ENCODE data around the gene MEPE. TPM values are rescaled to one million over a fixed set of nuclear protein-coding genes. Genes with fewer than 3 reads are reported as not detected.

MEPE gene, protein sequence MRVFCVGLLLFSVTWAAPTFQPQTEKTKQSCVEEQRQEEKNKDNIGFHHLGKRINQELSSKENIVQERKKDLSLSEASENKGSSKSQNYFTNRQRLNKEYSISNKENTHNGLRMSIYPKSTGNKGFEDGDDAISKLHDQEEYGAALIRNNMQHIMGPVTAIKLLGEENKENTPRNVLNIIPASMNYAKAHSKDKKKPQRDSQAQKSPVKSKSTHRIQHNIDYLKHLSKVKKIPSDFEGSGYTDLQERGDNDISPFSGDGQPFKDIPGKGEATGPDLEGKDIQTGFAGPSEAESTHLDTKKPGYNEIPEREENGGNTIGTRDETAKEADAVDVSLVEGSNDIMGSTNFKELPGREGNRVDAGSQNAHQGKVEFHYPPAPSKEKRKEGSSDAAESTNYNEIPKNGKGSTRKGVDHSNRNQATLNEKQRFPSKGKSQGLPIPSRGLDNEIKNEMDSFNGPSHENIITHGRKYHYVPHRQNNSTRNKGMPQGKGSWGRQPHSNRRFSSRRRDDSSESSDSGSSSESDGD
- total RNA-seq = not detected

DNA sequence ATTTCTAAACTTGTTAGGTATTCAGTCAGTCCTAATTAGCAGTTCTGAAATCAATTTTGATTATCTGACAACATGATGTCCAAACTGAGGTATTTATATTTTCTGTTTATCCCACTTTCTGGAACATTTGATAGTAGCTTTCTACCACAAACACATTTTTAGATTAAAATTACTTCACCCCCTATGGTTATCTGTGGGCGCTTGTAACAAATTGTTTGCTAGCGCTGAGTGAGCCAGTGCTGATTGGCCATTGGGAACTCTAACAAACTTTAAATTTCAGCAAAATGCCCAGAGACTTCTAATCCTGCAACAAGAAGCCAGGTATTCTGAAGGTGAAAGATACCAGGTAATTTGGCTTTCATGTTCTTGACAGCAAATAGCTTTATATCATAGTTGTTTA is at the start of gene MEPE:
TSS of gene MEPE (plus strand) at position 301 of the 400 bp plus-strand sequence. CDS start 1,746 bp downstream, outside the sequence.
- intact Hi-C loops (cut with DNase I) = loop anchor here (10.0 kb wide), 1 partner anchor 368 kb away; no protein-coding TSS in a partner anchor
- 98% methylated on average over 2 of the region's 2 CpGs for WGBS

DNA sequence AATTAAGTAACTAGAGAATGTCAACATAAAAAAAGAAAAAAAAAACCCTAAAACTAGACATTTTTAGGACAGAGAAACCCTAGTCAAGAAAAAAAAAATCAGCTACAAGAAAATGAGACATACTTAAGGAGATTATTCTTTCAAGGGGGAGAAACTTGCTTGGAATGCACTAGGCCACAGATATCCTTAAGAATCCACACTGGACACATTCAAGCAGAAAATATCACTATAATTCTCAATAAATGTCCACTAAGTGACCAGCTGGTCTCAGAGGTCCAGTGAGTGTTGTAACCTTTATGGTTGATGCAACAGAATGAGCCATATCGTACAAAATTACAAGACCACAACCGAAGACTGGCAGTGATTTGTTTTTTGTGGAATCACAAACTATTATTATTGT is 49.0 kb upstream of the MEPE start:
- Histone ChIP-seq H3K36me3 (no peaks in the 10 kb centered on the region), H3K27me3 (replicated peaks; ENCODE audit: insufficient read depth) (no peaks in the 10 kb centered on the region), H3K9me3 (no peaks in the 10 kb centered on the region), H3K27ac (no peak overlapping the region), H3K4me1 (replicated peaks) (no peaks in the 10 kb centered on the region), H3K4me3 (no peak overlapping the region)
- WGBS = 96% methylated on average over 2 of the region's 2 CpGs
- TF ChIP-seq, protein P1, sequence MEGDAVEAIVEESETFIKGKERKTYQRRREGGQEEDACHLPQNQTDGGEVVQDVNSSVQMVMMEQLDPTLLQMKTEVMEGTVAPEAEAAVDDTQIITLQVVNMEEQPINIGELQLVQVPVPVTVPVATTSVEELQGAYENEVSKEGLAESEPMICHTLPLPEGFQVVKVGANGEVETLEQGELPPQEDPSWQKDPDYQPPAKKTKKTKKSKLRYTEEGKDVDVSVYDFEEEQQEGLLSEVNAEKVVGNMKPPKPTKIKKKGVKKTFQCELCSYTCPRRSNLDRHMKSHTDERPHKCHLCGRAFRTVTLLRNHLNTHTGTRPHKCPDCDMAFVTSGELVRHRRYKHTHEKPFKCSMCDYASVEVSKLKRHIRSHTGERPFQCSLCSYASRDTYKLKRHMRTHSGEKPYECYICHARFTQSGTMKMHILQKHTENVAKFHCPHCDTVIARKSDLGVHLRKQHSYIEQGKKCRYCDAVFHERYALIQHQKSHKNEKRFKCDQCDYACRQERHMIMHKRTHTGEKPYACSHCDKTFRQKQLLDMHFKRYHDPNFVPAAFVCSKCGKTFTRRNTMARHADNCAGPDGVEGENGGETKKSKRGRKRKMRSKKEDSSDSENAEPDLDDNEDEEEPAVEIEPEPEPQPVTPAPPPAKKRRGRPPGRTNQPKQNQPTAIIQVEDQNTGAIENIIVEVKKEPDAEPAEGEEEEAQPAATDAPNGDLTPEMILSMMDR (IDR thresholded peaks at IDR 0.05) = no peak
- no peak for TF ChIP-seq POLR2A (IDR thresholded peaks at IDR 0.05)
- no peak for TF ChIP-seq POLR2AphosphoS5 (IDR thresholded peaks at IDR 0.05)
- no peak for DNase-seq (ENCODE audit: low spot score)
- intact Hi-C loops (cut with DNase I) = no loop called here

More for the DNA sequence above, at the start of gene MEPE:
- TF ChIP-seq POLR2A (IDR thresholded peaks at IDR 0.05) (no peak), POLR2AphosphoS5 (IDR thresholded peaks at IDR 0.05) (no peak)
- TF ChIP-seq, protein P1 (IDR thresholded peaks at IDR 0.05) = no peak
- Histone ChIP-seq H3K27me3 (replicated peaks; ENCODE audit: insufficient read depth) (no peaks in the 10 kb centered on the region), H3K27ac (no peak within 1 kb of the TSS), H3K4me1 (replicated peaks) (no peaks in the 10 kb centered on the region), H3K36me3 (no peaks in the 10 kb centered on the region), H3K9me3 (no peaks in the 10 kb centered on the region), H3K4me3 (no peak within 1 kb of the TSS)
- DNase-seq (ENCODE audit: low spot score) = no peak

DNA sequence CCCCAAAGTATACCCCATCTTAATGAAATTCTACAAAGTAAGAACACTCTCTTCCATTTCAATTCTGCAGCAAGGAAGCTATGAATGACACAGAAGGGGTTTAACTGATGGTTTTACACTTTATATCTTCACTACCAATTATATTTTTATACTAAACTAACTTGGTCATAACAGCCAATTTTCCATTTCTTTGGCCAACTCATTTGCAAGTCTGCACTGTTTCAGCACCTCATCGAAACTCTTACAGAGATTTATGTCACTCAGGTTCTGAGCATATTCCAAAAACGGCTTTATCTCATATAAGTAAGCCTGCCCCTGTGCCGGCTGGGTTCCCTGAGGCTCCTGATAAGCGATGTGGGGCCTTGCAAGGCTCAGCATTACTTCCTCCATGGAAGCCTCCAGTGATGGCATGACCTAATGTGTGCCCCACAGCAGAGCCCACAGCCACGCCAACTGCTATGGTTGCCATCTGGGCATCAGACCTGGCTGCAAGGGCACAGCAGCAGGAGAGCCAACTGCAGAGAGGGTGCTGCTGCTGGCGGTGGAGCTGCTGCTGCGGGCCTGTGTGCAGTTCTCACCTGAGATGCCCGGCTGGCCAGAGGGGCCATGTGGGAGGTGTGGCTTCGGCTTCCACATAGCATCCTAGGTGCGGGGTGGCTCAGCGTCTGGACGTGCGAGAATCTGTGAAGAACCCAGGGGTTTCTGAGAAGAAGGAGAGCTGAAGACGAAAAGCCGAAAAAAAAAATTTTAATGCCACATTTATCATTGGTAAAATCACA is 46.8 kb upstream of the MEPE start:
- Histone ChIP-seq H3K27me3 (replicated peaks; ENCODE audit: insufficient read depth) (no peaks in the 10 kb centered on the region), H3K4me3 (no peak overlapping the region), H3K36me3 (no peaks in the 10 kb centered on the region), H3K4me1 (replicated peaks) (no peaks in the 10 kb centered on the region), H3K27ac (no peak overlapping the region), H3K9me3 (no peaks in the 10 kb centered on the region)
- TF ChIP-seq POLR2A (IDR thresholded peaks at IDR 0.05) (no peak), POLR2AphosphoS5 (IDR thresholded peaks at IDR 0.05) (no peak)
- TF ChIP-seq, protein P1 (IDR thresholded peaks at IDR 0.05) = no peak
- intact Hi-C loops (cut with DNase I) = no loop called here
- DNase-seq (ENCODE audit: low spot score) = no peak
- 95% methylated on average over 14 of the region's 15 CpGs for WGBS

DNA sequence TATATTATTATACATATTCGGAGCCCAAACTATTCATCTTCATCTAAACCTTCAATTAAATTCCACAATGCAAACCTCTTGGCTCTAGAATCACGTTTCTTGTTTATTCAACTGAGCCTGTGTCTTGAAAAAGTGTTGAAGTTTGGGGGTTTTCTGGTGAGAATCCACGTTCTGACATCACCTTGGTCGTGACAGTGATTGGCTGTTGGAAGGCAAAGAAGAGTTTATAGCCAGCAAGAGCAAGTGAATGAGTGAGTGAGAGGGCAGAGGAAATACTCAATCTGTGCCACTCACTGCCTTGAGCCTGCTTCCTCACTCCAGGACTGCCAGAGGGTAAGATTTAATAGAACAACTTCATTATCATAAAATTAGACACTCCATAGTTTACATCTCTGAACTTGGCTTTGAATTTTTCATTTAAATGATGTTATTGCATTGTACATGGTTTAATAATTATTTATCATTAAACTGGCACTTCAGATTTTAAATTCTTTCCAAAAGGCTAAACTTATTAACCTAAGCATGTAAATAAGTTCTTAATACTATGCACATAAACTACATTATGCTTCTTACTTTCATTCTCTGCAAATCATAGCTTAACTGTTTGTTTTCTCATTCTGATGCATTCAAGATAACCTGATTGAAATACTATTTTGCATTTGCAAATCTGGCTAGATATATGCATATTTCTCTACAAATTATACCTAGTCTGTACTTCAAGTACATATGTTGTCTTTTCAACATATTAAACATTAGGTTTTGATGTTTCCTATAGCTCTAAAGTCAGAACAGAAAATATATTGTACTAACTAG is 33.3 kb upstream of the MEPE start, which contains the start of gene IBSP:
TSS of gene IBSP (plus strand) at position 254 of the 813 bp plus-strand sequence. CDS start 2,808 bp downstream, outside the sequence.
- no peaks in the 10 kb centered on the region for H3K4me1 ChIP-seq (replicated peaks)
- no peaks in the 10 kb centered on the region for H3K9me3 ChIP-seq
- intact Hi-C loops (cut with DNase I) = no loop called here
- H3K4me3 ChIP-seq = no peak within 1 kb of the TSS
- DNase-seq (ENCODE audit: low spot score) = no peak
- H3K36me3 ChIP-seq = no peaks in the 10 kb centered on the region
- WGBS = 35% methylated on average over 4 of the region's 4 CpGs
- no peaks in the 10 kb centered on the region for H3K27me3 ChIP-seq (replicated peaks; ENCODE audit: insufficient read depth)
- no peak within 1 kb of the TSS for H3K27ac ChIP-seq
- TF ChIP-seq, protein P1 (IDR thresholded peaks at IDR 0.05) = no peak
- no peak for TF ChIP-seq POLR2AphosphoS5 (IDR thresholded peaks at IDR 0.05)
- TF ChIP-seq POLR2A (IDR thresholded peaks at IDR 0.05) = no peak

Measured in prostate gland (tissue), 2 donors.